SU-DHL-6 (cell line): ENCODE data around the gene ODAM.
"Not testable (repeated sequence)": the region's sequence is repeated elsewhere in the genome, so short reads cannot be mapped to it uniquely, and the experiment has no call there.

Experiments used
- CTCF ChIP-seq: fragments of 200-600 bp; sonication (generic); IDR thresholded peaks from one replicate; pipeline ENCODE4 v1.5.1; 2017; ENCODE audit warnings: antibody characterized with exemption, mild to moderate bottlenecking, low read length, moderate library complexity; ENCODE audit not compliant: insufficient read depth, poor library complexity, severe bottlenecking
- EZH2phosphoT487 ChIP-seq: fragments of 200-600 bp; sonication (generic), shearing (Covaris generic); conservative IDR thresholded peaks from 2 replicates; pipeline ENCODE4 v1.6.1; 2018; ENCODE audit warnings: mild to moderate bottlenecking, antibody characterized with exemption, low read length, moderate library complexity, mixed read lengths

GRCh38 chr4:70216109-70216508, 20.6 kb downstream of the ODAM start:
- TF ChIP-seq CTCF, EZH2phosphoT487: not testable (repeated sequence)
